NCI-H1694 (cell line): ENCODE measurements around the gene TMEM42.
A peak's percentile ranks its signal among the peaks of the same experiment; 100 is the strongest.

Experiments
- DNase-seq: peaks from one replicate; lab custom pipeline; 2025; lab: John Stamatoyannopoulos, UW

The TMEM42 gene

DNA sequence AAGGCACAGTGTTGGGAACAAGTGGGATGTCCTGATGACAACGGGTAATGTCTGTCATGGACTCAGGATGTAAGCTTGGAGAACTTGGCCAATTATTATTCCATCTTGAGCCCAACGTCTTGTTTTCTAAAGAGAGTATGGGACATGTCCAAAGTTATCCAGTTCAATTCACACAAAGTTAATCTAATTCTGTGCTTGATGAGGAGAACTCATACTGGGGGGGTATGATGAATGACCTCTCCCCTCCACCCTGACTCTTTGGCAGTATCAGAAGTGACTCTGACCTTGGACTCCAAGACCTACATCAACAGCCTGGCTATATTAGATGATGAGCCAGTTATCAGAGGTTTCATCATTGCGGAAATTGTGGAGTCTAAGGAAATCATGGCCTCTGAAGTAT lies 49.0 kb downstream of the TMEM42 start:
- DNase-seq: no peak

DNA sequence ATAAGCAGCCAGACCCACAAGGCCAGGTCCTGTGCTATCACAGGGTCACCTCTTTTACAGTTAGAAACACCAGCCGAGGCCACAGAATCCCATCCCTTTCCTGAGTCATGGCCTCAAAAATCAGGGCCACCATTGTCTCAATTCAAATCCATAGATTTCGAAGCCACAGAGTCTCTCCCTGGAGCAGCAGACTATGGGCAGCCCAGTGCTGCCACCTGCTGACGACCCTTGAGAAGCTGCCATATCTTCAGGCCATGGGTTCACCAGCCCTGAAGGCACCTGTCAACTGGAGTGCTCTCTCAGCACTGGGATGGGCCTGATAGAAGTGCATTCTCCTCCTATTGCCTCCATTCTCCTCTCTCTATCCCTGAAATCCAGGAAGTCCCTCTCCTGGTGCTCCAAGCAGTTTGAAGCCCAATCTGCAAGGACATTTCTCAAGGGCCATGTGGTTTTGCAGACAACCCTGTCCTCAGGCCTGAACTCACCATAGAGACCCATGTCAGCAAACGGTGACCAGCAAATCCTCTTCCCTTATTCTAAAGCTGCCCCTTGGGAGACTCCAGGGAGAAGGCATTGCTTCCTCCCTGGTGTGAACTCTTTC lies 52.3 kb downstream of the TMEM42 start:
- peak; percentile 15 for DNase-seq

DNA sequence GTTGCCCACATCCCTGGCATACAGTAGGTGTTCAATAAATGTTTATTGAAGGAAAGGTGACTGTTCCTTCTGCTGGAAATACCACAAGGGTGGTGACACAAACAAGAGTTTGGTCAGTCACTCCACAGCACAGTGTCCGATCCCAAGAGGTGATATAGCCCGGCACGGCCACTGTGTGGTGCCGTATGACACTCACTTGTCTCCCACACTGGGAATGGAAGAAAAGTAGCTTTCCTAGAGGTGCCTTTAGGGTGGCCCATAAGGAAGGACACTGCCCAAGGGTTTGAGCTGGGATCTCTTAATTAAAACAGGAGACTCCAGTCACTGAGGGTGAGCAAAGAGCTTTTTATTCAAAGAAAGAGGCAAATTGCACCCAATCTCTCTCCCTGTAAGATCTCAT lies 53.2 kb downstream of the TMEM42 start:
- no peak for DNase-seq
